ENCODE results near the gene POMP.

Gene POMP

GRCh38 chr13:28658796-28659620, at the start of gene POMP:
Gene POMP (plus strand): TSS chr13:28659130. CDS start chr13:28659185, 55 bp downstream.
- peak within 1 kb of the TSS; percentile 94 for H3K4me3 Mint-ChIP-seq
- peaks cover 64% of the 10 kb centered on the region for H3K4me1 Mint-ChIP-seq
- H3K27me3 Mint-ChIP-seq, result no peaks in the 10 kb centered on the region
- peak within 1 kb of the TSS; percentile 90 for H3K27ac Mint-ChIP-seq
- no peaks in the 10 kb centered on the region for H3K9me3 Mint-ChIP-seq
- peaks cover 21% of the 10 kb centered on the region for H3K36me3 Mint-ChIP-seq
- ATAC-seq, result peak; percentile 94

- peaks cover 7% of the 10 kb centered on the region for H3K27me3 Mint-ChIP-seq
Measured at GRCh38 chr13:28609381-28609780, 49.5 kb upstream of the POMP start.

GRCh38 chr13:28609926-28610325, 49.0 kb upstream of the POMP start:
- H3K27ac Mint-ChIP-seq, result no peak overlapping the region
- H3K4me1 Mint-ChIP-seq, result no peaks in the 10 kb centered on the region

More at GRCh38 chr13:28609381-28609780, 49.5 kb upstream of the POMP start:
- Mint-ChIP-seq H3K9me3 (no peaks in the 10 kb centered on the region), H3K27ac (no peak overlapping the region), H3K36me3 (no peaks in the 10 kb centered on the region), H3K4me3 (no peak overlapping the region), H3K4me1 (no peaks in the 10 kb centered on the region)
- ATAC-seq, result no peak

GRCh38 chr13:28610996-28611395, 47.9 kb upstream of the POMP start:
- H3K9me3 Mint-ChIP-seq, result no peaks in the 10 kb centered on the region
- ATAC-seq, result no peak
- no peak overlapping the region for H3K4me3 Mint-ChIP-seq
- H3K27ac Mint-ChIP-seq, result no peak overlapping the region
- H3K36me3 Mint-ChIP-seq, result no peaks in the 10 kb centered on the region
- no peaks in the 10 kb centered on the region for H3K4me1 Mint-ChIP-seq
- H3K27me3 Mint-ChIP-seq, result peaks cover 7% of the 10 kb centered on the region

More at GRCh38 chr13:28609926-28610325, 49.0 kb upstream of the POMP start:
- peaks cover 7% of the 10 kb centered on the region for H3K27me3 Mint-ChIP-seq
- no peak overlapping the region for H3K4me3 Mint-ChIP-seq
- no peaks in the 10 kb centered on the region for H3K9me3 Mint-ChIP-seq
- no peak for ATAC-seq
- H3K36me3 Mint-ChIP-seq, result no peaks in the 10 kb centered on the region

GRCh38 chr13:28611654-28612131, 47.2 kb upstream of the POMP start:
- Mint-ChIP-seq H3K36me3 (no peaks in the 10 kb centered on the region), H3K9me3 (no peaks in the 10 kb centered on the region), H3K27me3 (peaks cover 7% of the 10 kb centered on the region), H3K4me3 (no peak overlapping the region), H3K27ac (no peak overlapping the region), H3K4me1 (no peaks in the 10 kb centered on the region)
- no peak for ATAC-seq

GRCh38 chr13:28613562-28613961, 45.4 kb upstream of the POMP start:
- Mint-ChIP-seq H3K4me1 (no peaks in the 10 kb centered on the region), H3K9me3 (no peaks in the 10 kb centered on the region), H3K4me3 (no peak overlapping the region), H3K27me3 (peaks cover 7% of the 10 kb centered on the region), H3K36me3 (no peaks in the 10 kb centered on the region), H3K27ac (no peak overlapping the region)
- no peak for ATAC-seq

GRCh38 chr13:28615916-28616446, 42.9 kb upstream of the POMP start:
- no peak overlapping the region for H3K4me3 Mint-ChIP-seq
- no peaks in the 10 kb centered on the region for H3K4me1 Mint-ChIP-seq
- no peaks in the 10 kb centered on the region for H3K36me3 Mint-ChIP-seq
- no peak for ATAC-seq
- peaks cover 7% of the 10 kb centered on the region for H3K27me3 Mint-ChIP-seq
- H3K27ac Mint-ChIP-seq, result no peak overlapping the region
- H3K9me3 Mint-ChIP-seq, result no peaks in the 10 kb centered on the region

- H3K36me3 Mint-ChIP-seq, result no peaks in the 10 kb centered on the region
- peaks cover 3% of the 10 kb centered on the region for H3K27me3 Mint-ChIP-seq
- ATAC-seq, result no peak
- no peak overlapping the region for H3K27ac Mint-ChIP-seq
- no peaks in the 10 kb centered on the region for H3K9me3 Mint-ChIP-seq
- no peak overlapping the region for H3K4me3 Mint-ChIP-seq
- peaks cover under 1% of the 10 kb centered on the region for H3K4me1 Mint-ChIP-seq
Measured at GRCh38 chr13:28618230-28618994, 40.5 kb upstream of the POMP start.

- no peak overlapping the region for H3K4me3 Mint-ChIP-seq
- no peaks in the 10 kb centered on the region for H3K9me3 Mint-ChIP-seq
- H3K36me3 Mint-ChIP-seq, result no peaks in the 10 kb centered on the region
- H3K27ac Mint-ChIP-seq, result no peak overlapping the region
- peaks cover 7% of the 10 kb centered on the region for H3K4me1 Mint-ChIP-seq
- ATAC-seq, result no peak
- H3K27me3 Mint-ChIP-seq, result no peaks in the 10 kb centered on the region
Measured at GRCh38 chr13:28620011-28620830, 38.7 kb upstream of the POMP start.

- H3K4me1 Mint-ChIP-seq, result peaks cover 7% of the 10 kb centered on the region
- H3K36me3 Mint-ChIP-seq, result no peaks in the 10 kb centered on the region
- no peaks in the 10 kb centered on the region for H3K27me3 Mint-ChIP-seq
- H3K9me3 Mint-ChIP-seq, result no peaks in the 10 kb centered on the region
- no peak for ATAC-seq
- H3K27ac Mint-ChIP-seq, result no peak overlapping the region
- no peak overlapping the region for H3K4me3 Mint-ChIP-seq
Measured at GRCh38 chr13:28621449-28621848, 37.5 kb upstream of the POMP start.

GRCh38 chr13:28622286-28622685, 36.6 kb upstream of the POMP start:
- H3K4me3 Mint-ChIP-seq, result no peak overlapping the region
- no peak for ATAC-seq
- H3K9me3 Mint-ChIP-seq, result no peaks in the 10 kb centered on the region
- no peaks in the 10 kb centered on the region for H3K27me3 Mint-ChIP-seq
- peaks cover 7% of the 10 kb centered on the region for H3K4me1 Mint-ChIP-seq
- no peaks in the 10 kb centered on the region for H3K36me3 Mint-ChIP-seq
- H3K27ac Mint-ChIP-seq, result no peak overlapping the region

GRCh38 chr13:28623782-28624706, 34.9 kb upstream of the POMP start:
- no peak for ATAC-seq
- no peak overlapping the region for H3K27ac Mint-ChIP-seq
- no peaks in the 10 kb centered on the region for H3K27me3 Mint-ChIP-seq
- H3K4me1 Mint-ChIP-seq, result peaks cover 7% of the 10 kb centered on the region
- no peak overlapping the region for H3K4me3 Mint-ChIP-seq
- H3K9me3 Mint-ChIP-seq, result no peaks in the 10 kb centered on the region
- no peaks in the 10 kb centered on the region for H3K36me3 Mint-ChIP-seq

- H3K36me3 Mint-ChIP-seq, result no peaks in the 10 kb centered on the region
- no peak overlapping the region for H3K27ac Mint-ChIP-seq
- peaks cover 7% of the 10 kb centered on the region for H3K4me1 Mint-ChIP-seq
- ATAC-seq, result no peak
- H3K27me3 Mint-ChIP-seq, result no peaks in the 10 kb centered on the region
- H3K9me3 Mint-ChIP-seq, result no peaks in the 10 kb centered on the region
- no peak overlapping the region for H3K4me3 Mint-ChIP-seq
Measured at GRCh38 chr13:28624707-28625432, 34.1 kb upstream of the POMP start.
